GM21576 (cell line): ENCODE measurements around the gene CPNE4.

ENCODE experiments used
- ATAC-seq: cut with Tn5 transposase; IDR thresholded peaks from one replicate; pipeline ENCODE4 v1.9.1; 2021; ENCODE audit warnings: mild to moderate bottlenecking, moderate library complexity; ENCODE audit not compliant: unreplicated experiment

CPNE4 gene

DNA sequence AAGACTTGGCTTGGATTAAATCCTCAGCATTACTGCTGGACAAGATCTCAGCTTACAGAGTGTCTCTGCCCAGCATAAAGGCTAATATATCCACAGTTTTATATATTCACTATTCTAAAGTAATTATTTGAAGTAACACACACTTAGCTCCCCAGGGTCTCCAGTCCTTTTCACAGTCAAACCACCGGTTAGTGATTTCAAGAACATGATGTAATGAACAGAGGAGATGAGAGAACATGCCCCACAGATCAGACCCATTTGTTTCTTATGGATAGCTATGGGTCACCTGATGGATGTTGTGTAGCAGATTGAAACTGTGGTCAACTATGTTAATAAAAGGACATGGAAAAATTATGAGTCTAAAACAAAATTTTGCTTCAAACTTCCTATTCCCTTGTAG is 487.2 kb downstream of the CPNE4 start:
- ATAC-seq, result no peak

DNA sequence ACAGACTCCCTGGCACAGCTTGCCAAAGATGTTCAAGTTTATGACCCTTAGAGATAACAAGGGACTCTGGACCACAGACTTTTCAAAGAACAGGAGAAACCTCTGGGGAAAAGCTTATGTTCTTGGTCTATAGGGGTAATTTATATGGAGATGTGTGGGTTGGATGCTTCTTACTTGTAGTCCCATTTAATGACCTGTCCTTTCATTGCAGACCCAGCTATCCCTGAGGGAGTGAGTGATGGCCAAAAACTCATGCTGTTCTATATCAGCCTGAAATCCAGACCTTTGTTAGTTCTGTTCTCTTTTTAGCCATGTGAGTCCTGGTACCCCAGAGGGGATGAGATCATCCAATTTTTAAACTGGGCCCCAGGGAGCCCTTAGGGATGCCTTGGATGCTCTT is 488.4 kb downstream of the CPNE4 start:
- no peak for ATAC-seq

DNA sequence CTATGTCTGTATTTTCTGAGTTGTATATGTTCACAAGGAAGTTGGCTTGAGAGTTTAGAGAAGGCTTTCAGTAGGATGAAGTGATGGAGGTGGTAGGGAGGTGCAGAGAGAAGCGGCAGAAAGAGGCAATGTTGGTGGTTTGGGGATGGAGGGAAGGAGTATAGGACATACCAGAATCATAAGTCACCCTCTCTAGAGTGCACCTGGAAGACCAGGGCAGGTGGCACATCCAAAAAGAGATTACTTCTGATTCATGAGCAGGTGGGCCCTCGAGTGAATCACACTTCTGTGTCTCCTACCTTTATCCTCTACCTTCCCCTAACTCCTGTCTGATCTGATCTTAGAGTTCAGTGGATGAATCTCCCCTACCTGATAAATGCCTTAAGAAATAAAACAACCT is 490.3 kb downstream of the CPNE4 start:
- ATAC-seq, result no peak

DNA sequence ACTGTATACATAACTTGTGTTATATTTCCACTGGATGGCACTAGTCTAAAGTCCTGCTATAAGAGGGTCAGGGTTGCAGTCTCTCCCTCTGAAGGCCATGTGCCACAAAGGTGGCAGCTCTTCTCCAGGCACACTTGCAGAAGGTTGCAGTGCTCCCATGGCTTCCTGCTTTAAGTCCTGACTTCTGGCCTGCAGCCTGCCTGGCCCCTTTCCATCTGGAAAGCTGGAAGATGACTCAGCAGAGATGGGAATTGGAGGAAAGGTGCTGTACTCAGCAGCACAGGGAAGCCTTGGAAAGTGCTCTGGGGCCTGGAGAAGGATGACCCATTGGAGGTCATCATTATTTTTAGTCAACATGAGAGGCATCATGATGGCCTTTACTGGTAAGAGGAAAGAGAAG is 491.1 kb downstream of the CPNE4 start:
- no peak for ATAC-seq

DNA sequence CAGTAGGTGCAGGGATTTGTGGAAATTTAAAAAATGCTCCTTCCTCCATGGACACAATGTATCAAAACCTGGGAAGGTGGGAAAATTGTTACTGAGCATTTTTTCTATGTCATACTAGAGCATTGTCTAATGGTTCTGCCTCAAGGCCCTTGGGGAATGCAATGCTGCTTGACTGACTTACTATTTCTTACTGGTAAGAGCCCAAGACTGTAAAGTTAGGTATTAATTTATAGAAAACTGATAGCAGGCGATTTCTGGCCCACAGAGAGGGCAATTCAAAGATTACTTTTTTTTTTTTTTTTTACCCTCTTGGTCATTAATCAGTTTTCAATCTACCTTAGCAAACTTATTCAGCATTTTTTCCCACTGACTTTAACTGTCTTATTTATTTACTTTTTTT is 493.5 kb downstream of the CPNE4 start:
- no peak for ATAC-seq

DNA sequence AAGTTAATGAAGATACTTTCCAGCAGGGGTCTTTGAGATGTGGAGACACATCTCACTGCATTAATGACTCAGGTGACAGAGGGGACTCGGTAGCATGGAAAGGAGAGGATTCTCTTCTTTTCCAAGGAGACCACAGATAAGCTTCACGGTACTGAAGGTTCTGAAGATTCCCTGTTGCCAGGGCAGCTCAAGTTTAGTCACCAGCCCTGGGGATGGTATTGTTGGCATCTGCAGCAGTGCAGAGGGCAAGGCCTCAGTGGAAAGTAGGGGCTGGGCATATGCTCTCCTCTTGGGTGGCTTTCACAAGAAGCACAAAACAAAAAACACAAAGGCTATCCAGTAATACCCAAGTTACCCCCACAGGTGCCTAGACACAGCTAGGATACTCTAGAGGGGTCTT is 494.0 kb downstream of the CPNE4 start:
- ATAC-seq, result no peak

DNA sequence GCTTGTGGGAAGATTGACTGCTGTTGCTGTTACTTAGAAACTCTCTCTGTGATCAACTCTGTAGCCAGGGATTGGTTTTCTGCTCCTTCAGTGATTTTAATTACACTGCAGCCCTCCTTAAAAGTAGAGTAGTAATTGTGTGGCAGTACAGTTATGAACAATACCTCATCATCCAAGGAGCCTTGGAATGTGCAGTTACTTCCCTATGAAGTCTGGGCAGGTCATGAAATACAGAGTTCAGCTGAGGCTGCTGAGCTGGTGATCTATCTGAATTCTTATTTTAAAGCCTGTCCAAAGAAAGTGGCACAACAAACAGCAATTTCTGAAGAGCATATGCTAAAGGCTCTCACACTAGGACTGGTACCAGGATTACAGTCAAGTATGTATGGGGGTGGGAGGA is 494.7 kb downstream of the CPNE4 start:
- ATAC-seq, result no peak

DNA sequence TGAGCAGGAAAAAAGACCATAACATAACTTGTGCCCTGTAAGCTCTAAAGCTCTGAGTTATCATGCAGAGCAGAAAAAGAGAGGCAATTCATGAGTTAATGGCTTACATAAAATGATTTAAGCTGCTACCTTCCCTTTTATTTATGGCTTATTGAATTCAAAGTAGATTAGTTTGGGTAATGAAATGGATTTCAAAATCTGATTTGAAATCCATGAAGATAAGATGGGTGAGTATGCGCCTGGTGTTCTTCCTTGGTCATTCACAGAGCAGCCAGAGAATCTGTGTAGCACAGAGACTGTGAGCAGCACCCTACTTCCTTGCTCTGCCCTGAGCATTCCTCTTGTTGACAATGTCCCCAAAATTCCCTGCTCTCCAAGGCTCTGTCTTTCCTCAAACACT is 495.8 kb downstream of the CPNE4 start:
- ATAC-seq, result no peak

DNA sequence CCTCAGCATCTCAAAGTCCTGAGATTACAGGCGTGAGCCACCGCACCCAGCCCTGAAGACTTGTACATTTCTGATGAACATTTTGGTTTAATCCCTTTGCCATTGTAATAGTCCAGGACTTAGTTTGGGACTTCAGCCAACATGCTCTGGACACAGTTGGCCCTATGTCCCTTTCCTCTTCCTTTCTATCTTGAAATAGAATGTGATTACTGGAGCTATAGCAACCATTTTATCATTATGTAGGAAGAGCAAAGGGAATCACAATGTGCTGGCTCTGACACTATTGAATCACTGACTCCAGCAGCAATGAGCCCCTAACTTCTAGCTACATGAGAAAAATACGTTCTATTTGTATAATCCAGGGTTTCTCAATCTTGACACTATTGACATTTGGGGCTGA is 497.3 kb downstream of the CPNE4 start:
- no peak for ATAC-seq

DNA sequence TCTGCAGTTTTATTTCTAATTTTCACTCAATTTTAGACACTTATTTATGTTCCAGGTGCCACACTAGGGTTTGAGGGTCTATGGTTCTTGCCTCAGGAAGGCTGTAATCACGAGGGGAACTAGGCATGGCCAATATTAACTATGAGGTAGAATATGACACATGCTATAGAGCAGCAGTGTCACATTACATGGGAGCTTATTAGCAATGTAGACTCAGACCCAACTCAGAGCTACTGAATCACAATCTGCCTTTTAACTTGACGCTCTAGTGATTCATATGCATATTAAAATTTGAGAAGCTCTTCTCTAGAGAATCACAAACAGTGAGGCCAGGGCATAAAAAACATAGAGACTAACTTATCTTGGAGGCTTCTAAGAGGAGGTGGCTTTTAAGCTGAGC is 499.2 kb downstream of the CPNE4 start:
- no peak for ATAC-seq

DNA sequence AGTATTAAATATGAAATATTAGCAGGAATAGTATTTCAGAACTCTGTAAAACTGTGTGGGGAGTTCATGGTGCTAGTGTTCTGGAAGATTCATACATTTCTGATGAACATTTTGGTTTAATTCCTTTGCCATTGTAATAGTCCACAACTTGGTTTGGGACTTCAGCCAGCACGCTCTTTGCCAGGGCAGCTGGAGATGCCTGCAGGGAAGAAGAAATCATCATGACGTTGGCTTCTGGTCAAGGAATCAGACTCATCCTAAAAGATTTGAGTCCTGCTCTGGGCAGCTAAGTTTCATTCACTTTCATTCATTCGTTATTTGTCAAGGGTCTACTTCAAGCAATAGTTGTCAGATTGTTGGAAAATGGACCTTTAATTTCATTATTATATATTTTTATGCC is 499.7 kb downstream of the CPNE4 start:
- ATAC-seq, result no peak

DNA sequence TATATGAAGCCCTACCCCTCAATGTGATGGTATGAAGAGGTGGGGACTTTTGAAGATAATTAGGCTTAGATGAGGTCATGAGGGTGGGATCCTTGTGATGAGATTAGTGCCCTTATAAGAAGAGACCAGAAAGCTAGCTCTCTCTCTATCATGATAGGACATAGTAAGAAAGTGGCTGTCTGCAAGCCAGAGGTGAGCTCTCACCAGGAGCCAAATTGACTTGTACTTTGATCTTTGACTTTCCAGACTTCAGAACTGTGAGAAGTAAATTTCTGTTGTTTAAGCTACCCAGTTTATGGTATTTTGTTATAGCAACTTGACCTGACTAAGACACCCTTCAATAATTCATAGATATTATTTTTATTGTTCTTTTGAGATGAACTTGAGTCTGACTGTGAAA is 502.2 kb downstream of the CPNE4 start:
- no peak for ATAC-seq

DNA sequence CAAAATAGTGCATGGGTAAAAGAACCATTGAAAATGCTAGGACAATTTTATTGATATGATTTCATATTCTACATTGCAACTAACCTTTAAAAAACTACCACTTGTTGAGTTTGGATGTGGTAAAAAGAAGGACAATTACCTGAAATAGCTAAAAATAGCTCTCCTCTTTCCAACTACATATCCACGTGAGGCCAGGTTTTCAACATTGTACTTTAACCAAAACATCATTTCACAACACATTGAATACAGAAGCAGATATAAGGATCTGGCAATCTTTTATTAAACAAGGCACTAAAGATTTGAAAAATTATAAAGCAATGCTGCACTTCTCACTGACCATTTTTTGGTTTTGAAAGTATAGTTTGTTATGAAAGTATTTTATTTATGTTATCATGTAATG is 504.0 kb downstream of the CPNE4 start:
- ATAC-seq, result no peak

DNA sequence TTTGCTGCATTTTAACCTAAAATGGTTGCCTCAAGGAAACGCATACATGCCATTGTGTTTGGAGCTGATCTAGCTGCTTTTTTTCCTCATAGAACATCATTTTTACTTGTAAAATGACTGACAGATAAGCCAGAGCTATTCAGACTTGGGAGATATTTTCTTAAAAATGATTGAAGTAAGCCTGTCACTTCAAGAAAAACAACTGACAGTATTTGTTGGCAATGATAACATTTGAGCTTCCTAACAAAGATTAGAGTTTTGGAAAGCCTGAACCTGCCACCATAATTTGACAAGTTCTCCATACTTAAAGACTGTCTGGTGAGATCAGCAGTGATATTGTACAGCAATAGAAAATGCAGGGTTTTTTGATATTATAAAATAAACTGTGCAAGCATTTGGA is 504.4 kb downstream of the CPNE4 start:
- ATAC-seq, result no peak

DNA sequence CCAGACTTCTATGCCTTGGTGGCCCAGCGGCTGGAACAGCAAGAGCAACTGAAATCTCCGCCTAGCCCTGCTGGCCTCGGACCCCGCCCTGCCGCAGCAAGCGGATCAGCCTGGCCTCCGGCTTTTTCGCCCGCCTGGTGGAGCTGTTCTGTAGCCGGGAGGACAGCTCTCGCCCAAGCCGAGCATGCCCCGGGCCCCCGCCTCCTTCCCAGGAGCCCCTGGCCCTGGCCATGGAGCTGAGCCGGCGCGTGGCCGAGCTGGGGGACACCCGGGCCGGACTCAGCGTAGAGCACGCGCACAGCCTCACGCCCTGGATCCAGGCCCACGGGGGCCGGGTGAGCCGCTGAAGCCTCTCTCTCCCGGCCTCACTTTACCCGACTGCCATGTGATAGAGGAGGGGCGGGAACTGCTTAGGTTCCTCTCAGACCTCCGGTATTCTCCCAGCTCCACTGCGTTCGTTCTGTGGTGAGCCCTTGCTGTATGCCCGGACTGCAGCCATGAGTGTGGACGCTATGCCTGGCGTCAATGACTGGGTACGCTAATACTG is 507.9 kb downstream of the CPNE4 start:
- ATAC-seq, result no peak

DNA sequence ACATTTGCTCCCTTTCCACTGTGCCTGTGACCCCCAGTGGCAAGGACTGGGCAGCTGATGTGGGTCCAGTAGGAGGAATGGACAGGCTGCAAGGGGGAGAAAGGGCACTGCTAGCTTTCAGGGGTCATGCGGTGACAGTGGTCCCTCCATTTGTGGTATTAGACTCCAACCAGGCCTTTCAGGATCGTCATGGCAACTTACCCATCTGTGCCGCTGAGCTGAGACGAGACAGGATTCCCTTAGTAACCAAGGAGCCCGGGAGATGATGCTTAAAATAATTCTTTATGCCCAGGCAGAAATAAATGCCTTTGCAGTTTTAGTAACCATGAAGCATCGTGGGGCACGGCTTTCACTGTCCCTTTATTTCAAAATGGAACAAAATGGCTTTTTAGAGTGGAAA is 516.1 kb downstream of the CPNE4 start:
- no peak for ATAC-seq

DNA sequence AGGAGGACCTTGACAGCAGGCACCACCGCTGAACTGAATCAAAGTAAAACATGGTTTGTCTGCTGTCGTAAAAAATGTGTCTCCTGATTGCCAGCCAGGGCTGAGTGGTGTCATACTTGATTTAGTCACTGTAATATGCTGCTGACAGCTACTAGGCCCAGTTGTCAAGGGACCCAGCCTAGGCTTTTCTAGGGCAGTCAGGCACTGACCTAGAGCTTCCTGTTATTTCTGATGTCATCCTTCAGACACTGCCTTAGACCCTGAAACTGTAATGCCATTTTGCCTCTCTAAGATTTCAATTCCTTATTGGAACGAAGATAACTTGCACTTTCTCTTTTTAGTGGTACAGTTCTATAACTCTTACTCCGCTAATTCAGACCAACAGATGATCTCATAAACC is 529.4 kb downstream of the CPNE4 start:
- no peak for ATAC-seq

DNA sequence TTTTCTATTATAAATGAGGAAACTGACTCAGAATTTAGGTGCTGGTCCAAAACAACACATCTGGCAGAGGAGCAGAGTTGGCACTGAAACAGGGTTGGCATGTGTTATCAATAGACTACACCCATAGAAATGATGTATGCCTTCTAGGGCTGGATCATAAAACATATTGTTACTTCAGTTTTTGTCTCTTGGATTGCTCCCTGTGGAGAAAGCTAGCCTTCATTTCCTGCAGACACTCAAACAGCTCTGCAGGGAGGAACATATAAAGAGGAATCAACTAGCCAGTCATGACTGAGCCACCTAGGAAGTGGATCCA is 531.5 kb downstream of the CPNE4 start:
- no peak for ATAC-seq

DNA sequence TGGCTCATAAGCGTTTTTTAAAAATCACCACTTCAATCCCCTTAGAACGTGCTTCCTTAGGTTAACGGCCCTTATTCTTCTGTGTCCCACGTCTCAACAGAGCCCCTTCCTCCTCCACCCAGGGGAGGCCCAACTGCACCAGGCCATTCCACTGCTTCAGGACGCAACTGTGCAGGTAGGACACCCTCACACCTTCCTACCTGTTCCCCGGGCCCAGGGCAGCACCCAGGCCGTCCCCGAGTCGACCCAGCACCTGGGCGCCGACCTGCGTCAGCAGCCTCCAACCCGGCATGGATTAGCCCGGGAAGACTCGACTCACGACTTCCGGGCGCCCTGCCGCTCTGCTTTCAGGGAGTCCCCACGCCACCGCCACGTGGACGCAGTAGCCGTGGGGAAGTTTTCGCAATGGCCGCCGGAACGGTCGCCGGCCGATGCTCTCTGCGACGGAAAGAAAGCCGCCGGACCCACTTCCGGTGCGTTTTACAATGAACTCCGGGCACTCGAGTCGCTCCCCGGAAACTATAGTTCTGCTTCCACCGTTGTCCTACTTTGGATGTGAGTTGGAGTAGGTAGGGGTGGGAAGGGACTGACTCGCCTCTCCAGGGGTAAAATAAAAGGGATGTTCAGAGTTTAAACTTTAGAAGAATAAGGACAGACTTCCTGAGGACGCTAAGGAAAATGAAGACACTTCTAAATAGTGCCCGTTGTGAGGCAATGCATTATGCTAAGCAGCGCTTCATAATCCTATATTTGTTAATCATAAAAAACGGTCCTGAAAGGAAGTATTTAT is 532.1 kb downstream of the CPNE4 start, which contains the start of gene MRPL3:
TSS of gene MRPL3 (minus strand) at position 442 of the 790 bp plus-strand sequence. CDS start at position 292, 150 bp downstream.
- peak; percentile 92 for ATAC-seq

DNA sequence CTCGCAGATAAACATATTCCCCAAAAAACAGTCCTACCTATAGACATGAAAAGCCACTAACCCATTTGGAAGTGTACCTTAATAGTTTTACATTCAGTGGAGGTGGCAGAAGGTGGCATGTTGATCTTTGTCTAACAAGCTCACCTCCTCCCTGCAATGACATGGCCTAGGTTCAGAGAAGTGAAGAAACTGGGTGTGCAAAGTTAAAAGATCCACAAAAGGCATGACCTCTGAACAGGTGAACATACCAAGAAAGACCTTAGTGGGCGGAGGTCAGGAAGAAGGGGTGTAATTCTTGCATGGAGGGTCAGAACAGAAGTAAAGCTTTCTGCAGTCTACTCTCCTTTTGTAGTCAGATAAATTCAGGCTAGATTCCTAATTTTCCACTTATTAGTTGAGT is 532.9 kb downstream of the CPNE4 start:
- ATAC-seq, result no peak

DNA sequence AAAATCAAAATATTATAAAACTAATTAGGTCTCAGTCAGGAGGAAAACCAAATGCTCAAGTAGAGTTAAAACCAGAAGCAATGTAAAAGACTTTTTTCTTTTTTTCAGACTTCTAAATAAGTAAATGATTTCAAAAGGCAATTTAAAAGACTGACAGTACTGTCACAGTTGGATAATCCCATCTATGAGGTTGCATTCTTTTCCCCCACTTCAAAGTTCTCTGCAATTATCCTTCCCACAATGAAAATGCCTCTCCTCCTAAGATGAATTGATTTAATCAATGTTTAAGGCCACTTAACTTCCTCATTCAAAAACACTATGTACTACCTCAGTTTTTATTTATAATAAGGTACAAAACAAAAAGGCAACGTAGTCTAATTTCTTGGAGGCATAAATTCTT is 540.1 kb downstream of the CPNE4 start:
- no peak for ATAC-seq

DNA sequence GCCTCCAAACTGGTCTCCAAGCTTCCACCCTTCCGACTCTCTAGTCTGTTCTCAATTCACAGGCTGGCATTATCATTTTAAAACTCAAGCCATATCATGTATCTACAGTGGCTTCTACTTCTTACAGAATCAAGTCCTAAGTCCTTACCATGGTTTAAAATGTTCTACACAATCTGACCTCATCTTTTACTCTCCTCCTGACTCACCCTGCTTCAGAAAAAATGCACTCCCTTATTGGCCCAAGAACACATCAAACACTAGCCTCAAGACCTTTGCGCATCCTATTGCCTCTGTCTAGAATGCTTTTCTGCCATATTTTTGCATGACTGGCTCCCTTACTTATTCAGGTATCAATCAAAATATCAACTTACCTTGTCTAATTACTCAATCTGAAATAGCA is 543.0 kb downstream of the CPNE4 start:
- ATAC-seq, result no peak

DNA sequence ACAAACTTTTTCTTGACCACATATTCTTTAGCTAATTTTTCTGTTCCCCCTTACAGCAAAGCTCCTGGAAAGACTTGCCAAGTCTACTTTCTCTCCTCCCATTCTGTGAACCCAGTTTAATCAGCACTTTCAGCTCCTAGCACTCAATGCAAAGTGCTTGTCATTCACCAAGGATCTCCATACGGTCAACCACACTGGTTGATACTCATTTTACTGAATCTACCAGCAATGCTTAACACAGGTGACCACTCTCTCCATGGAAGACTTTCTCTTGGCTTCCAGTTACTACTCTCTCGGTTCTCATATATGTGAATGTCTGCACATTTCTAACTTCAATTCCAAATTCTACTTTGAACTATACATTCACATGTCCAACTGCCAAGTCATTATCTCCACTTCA is 543.7 kb downstream of the CPNE4 start:
- ATAC-seq, result no peak
